K562 (cell line): ENCODE results near the gene EIF5. TPM values are rescaled to one million over a fixed set of nuclear protein-coding genes. Genes with fewer than 3 reads are reported as not detected.

Experiments used
- ATAC-seq: fragments of 200-7000 bp; cut with Tn5 transposase; 3 replicates; pipeline ENCODE4 v1.9.1; 2020; ENCODE audit warnings: moderate library complexity
- BruUV-seq: library from RNA; stranded (reverse); fragments of 400-500 nt; replicated peaks from 2 replicates; lab custom pipeline; 2021; lab: Mats Ljungman, UMichigan
- CTCF ChIA-PET: fragments of 300-600 bp; formaldehyde crosslinking; extraction: SDS; loops from one replicate; lab custom pipeline; 2021; ENCODE audit warnings: low intra/inter-chr PET ratio; lab: Yijun Ruan, JAX
- POLR2A ChIA-PET: fragments of 300-600, 350-650 bp; sonication (Branson Sonifier 250); formaldehyde crosslinking; extraction: SDS; loops from one replicate; lab custom pipeline; 2021; ENCODE audit warnings: antibody characterized with exemption, inconsistent platforms; lab: Yijun Ruan, JAX
- DNase-seq, 4 experiments: peaks; one replicate each; pipeline versions ENCODE4 v3.0.0 to v3.0.0-alpha.2; 2011 to 2018; ENCODE audit warnings: low spot score in 3 of 4, mixed read lengths in 3 of 4; ENCODE audit errors: extremely low read depth in 1 of 4
- FAIRE-seq: peaks from 2 replicates; lab custom pipeline; 2011; peaks lifted over from hg19 to GRCh38; lab: Jason Lieb, UNC
- H2AFZ ChIP-seq: 2 replicates; pipeline ENCODE4 v1.6.0; 2011; ENCODE audit warnings: low read depth, low read length, control low read depth, inconsistent platforms
- H3K27ac ChIP-seq: fragments of 200-600 bp; 3 replicates; pipeline ENCODE4 v1.8.0; 2011; ENCODE audit warnings: low read depth, mild to moderate bottlenecking, control low read depth, inconsistent platforms, low read length, moderate library complexity, mixed read lengths; ENCODE audit errors: extremely low read depth
- H3K27me3 ChIP-seq, 2 experiments: fragments of 300-600 bp in 1 of 2; 2 replicates in 1 of 2; 3 replicates in 1 of 2; pipeline versions ENCODE4 v1.6.0 to v1.8.0; 2011; ENCODE audit warnings: inconsistent platforms in 2 of 2, low read length in 2 of 2, mild to moderate bottlenecking in 1 of 2, mixed read lengths in 1 of 2, moderate library complexity in 1 of 2; ENCODE audit not compliant: control insufficient read depth in 2 of 2, insufficient read depth in 2 of 2
- H3K36me3 ChIP-seq: fragments of 300-600 bp; 3 replicates; pipeline ENCODE4 v1.8.0; 2011; ENCODE audit warnings: mild to moderate bottlenecking, low read length, inconsistent platforms; ENCODE audit not compliant: control insufficient read depth, insufficient read depth
- H3K4me1 ChIP-seq, 2 experiments: fragments of 200-600 bp in 1 of 2; replicated peaks in 1 of 2; 2 replicates in 1 of 2; 3 replicates in 1 of 2; pipeline versions ENCODE4 v1.5.1 to v1.8.0; 2011; ENCODE audit warnings: inconsistent platforms in 2 of 2, low read length in 2 of 2, mild to moderate bottlenecking in 1 of 2, mixed read lengths in 1 of 2, moderate library complexity in 1 of 2; ENCODE audit not compliant: control insufficient read depth in 2 of 2, insufficient read depth in 2 of 2
- H3K4me2 ChIP-seq: 2 replicates; pipeline ENCODE4 v1.6.1; 2011; ENCODE audit warnings: low read length, control low read depth, inconsistent platforms, mixed read lengths; ENCODE audit not compliant: insufficient read depth
- H3K4me3 ChIP-seq: fragments of 200-600 bp; sonication (generic), shearing (Covaris generic); 2 replicates; pipeline ENCODE4 v1.5.1; 2016; ENCODE audit warnings: control low read depth, inconsistent platforms
- H3K79me2 ChIP-seq: fragments of 200-600 bp; 3 replicates; pipeline ENCODE4 v1.8.0; 2011; ENCODE audit warnings: low read length, inconsistent platforms; ENCODE audit not compliant: control insufficient read depth, insufficient read depth
- H3K9ac ChIP-seq, 2 experiments: 2 replicates each; pipeline versions ENCODE4 v1.6.0 to v1.6.1; 2011; ENCODE audit warnings: low read depth in 2 of 2, low read length in 2 of 2, control low read depth in 1 of 2, inconsistent platforms in 1 of 2, mild to moderate bottlenecking in 1 of 2, mixed read lengths in 1 of 2; ENCODE audit not compliant: insufficient read depth in 1 of 2
- H3K9me1 ChIP-seq: one replicate; pipeline ENCODE4 v1.6.0; 2011; ENCODE audit warnings: inconsistent platforms, mild to moderate bottlenecking, low read length, moderate library complexity; ENCODE audit not compliant: control insufficient read depth, insufficient read depth
- H3K9me3 ChIP-seq: replicated peaks from 2 replicates; pipeline ENCODE4 v1.5.1; 2011; ENCODE audit warnings: low read depth, low read length, inconsistent platforms; ENCODE audit not compliant: control insufficient read depth, insufficient read depth
- H4K20me1 ChIP-seq: replicated peaks from 2 replicates; pipeline ENCODE4 v1.6.1; 2011; ENCODE audit warnings: low read length, inconsistent platforms, mixed read lengths; ENCODE audit not compliant: control insufficient read depth, insufficient read depth
- ARHGAP35 ChIP-seq: fragments of 450-650 bp; IDR thresholded peaks from 2 replicates; pipeline ENCODE4 v1.6.1; 2018; ENCODE audit not compliant: partially characterized antibody
- BCOR ChIP-seq: fragments of 450-650 bp; IDR thresholded peaks from 2 replicates; pipeline ENCODE4 v1.6.1; 2016
- CREB1 ChIP-seq, 2 experiments: sonication (generic) in 1 of 2; formaldehyde crosslinking in 1 of 2; IDR thresholded peaks; 2 replicates each; pipeline versions ENCODE4 v1.6.1 to v1.8.0; 2012 to 2022; ENCODE audit warnings: inconsistent platforms in 1 of 2, mild to moderate bottlenecking in 1 of 2, missing genetic modification reagents in 1 of 2, moderate library complexity in 1 of 2
- CREM ChIP-seq: IDR thresholded peaks from 2 replicates; pipeline ENCODE4 v1.6.1; 2014; ENCODE audit warnings: antibody characterized with exemption, low read depth
- FOXO4 ChIP-seq: fragments of 450-650 bp; formaldehyde crosslinking; IDR thresholded peaks from 2 replicates; pipeline ENCODE4 v1.4.0; 2020; ENCODE audit warnings: mild to moderate bottlenecking, moderate library complexity
- KAT7 ChIP-seq: sonication (generic); formaldehyde crosslinking; IDR thresholded peaks from 2 replicates; pipeline ENCODE4 v1.8.0; 2022; ENCODE audit warnings: missing genetic modification reagents, mild to moderate bottlenecking, borderline replicate concordance
- KLF1 ChIP-seq: fragments of 450-650 bp; IDR thresholded peaks from 2 replicates; pipeline ENCODE4 v1.6.1; 2016; ENCODE audit warnings: missing genetic modification characterization, missing compliant biosample characterization
- KLF13 ChIP-seq: fragments of 450-650 bp; IDR thresholded peaks from 2 replicates; pipeline ENCODE4 v1.6.1; 2016; ENCODE audit warnings: missing genetic modification characterization, low read depth, mild to moderate bottlenecking, missing compliant biosample characterization, moderate library complexity, borderline replicate concordance
- MTA1 ChIP-seq: fragments of 450-650 bp; IDR thresholded peaks from 2 replicates; pipeline ENCODE4 v1.6.1; 2017; ENCODE audit warnings: borderline replicate concordance
- PATZ1 ChIP-seq: fragments of 250-450 bp; sonication (Bioruptor Pico); IDR thresholded peaks from 2 replicates; pipeline ENCODE4 v1.5.0; 2020; ENCODE audit warnings: mild to moderate bottlenecking, borderline replicate concordance
- ZBTB26 ChIP-seq: fragments of 450-650 bp; formaldehyde crosslinking; IDR thresholded peaks from 2 replicates; pipeline ENCODE4 v1.4.0; 2022; ENCODE audit warnings: missing genetic modification characterization
- ZNF23 ChIP-seq: fragments of 250-450 bp; sonication (Bioruptor Pico); IDR thresholded peaks from 2 replicates; pipeline ENCODE4 v1.4.0; 2020; ENCODE audit warnings: mild to moderate bottlenecking
- ZNF609 ChIP-seq: sonication (generic); formaldehyde crosslinking; IDR thresholded peaks from 2 replicates; pipeline ENCODE4 v1.8.1; 2023; ENCODE audit warnings: missing genetic modification reagents, mild to moderate bottlenecking, borderline replicate concordance
- WGBS: fragments of 100-300 bp; shearing (Covaris generic); methylation state at CpG from one replicate; pipeline ENCODE4 v1.1.6; 2016; ENCODE audit warnings: low coverage, mixed read lengths; ENCODE audit not compliant: insufficient coverage; ENCODE audit errors: missing lambda C conversion rate; 5-methylcytosine and 5-hydroxymethylcytosine counted together
- in situ Hi-C: fragments of 300-500 bp; cut with MboI; formaldehyde crosslinking; loops from 4 replicates; pipeline ENCODE4 v1.15.0; 2018; ENCODE audit warnings: inconsistent platforms, mixed read lengths
- intact Hi-C: fragments of 100-400 bp; cut with micrococcal nuclease; formaldehyde crosslinking; loops from 2 replicates; pipeline ENCODE4 v1.14.2; 2022
- polyA plus RNA-seq, 8 experiments: library from polyadenylated mRNA; depleted of rRNA in 4 of 8; stranded (reverse) in 5 of 8; unstranded in 3 of 8; fragments of >200 nt; fragmentation: Nextera tagmentation in 2 of 8; fragmentation: Illumina TruSeq in 1 of 8; extraction: Ambion mirVana in 2 of 8; extraction: Trizol in 1 of 8; gene quantifications; 2 replicates each; pipeline versions ENCODE4 v1.2.1 to v1.2.3, GENCODE V29; 2011 to 2014; ENCODE audit warnings: inconsistent platforms in 1 of 8, missing spikeins in 1 of 8
- total RNA-seq, 7 experiments: library from RNA; depleted of rRNA in 6 of 7; stranded (reverse); fragments of >200 nt in 6 of 7; fragmentation: Illumina TruSeq in 2 of 7; extraction: Trizol in 2 of 7; gene quantifications; 2 replicates each; pipeline versions ENCODE4 v1.2.1 to v1.2.3, GENCODE V29; 2011 to 2021; ENCODE audit warnings: low replicate concordance in 1 of 7

Gene EIF5
- total and polyA plus RNA-seq, 9 of the 15 experiments (the other 6 are each of a cell fraction or from before 2014, with no cell fraction given) = 92.7 to 442 (median 190) TPM

- no peak overlapping the region for H3K9ac ChIP-seq
- intact Hi-C loops = loop anchor here (5.0 to 10.0 kb wide), 3 partner anchors 35 to 133 kb away; partner anchors contain the start of genes CKB and TRMT61A
- no peaks in the 10 kb centered on the region for H3K27me3 ChIP-seq
- no peak for ATAC-seq
- peaks cover 13% of the 10 kb centered on the region for H4K20me1 ChIP-seq
- POLR2A ChIA-PET = interaction anchor here (1.4 to 1.5 kb wide), 2 partner anchors 52 to 58 kb away, joined by 3 to 5 read pairs; partner anchors contain the start of gene EIF5
- no peak for DNase-seq
- BruUV-seq = no TSS peak
- H3K27ac ChIP-seq = no peak overlapping the region
- no peaks in the 10 kb centered on the region; the same call in 1 of the 2 replicates for H3K9me3 ChIP-seq
- peaks cover 11 to 30% of the 10 kb centered on the region in 2 experiments for H3K4me1 ChIP-seq
- CTCF ChIA-PET = no interaction called here
- FAIRE-seq = no peak
- 86% methylated on average over 4 of the region's 5 CpGs for WGBS
- H3K36me3 ChIP-seq = peaks cover 8% of the 10 kb centered on the region; the same call in 2 of the 3 replicates
- H2AFZ ChIP-seq = no peak overlapping the region
- no peak overlapping the region for H3K4me3 ChIP-seq
- no peak overlapping the region for H3K4me2 ChIP-seq
- H3K9me1 ChIP-seq = no peaks in the 10 kb centered on the region
- in situ Hi-C loops = no loop called here
- peaks cover 94% of the 10 kb centered on the region for H3K79me2 ChIP-seq
- TF ChIP-seq CREB1 (IDR thresholded peaks at IDR 0.05) = no peak
- TF ChIP-seq CREB1 (CRISPR knock-in tag; IDR thresholded peaks at IDR 0.05) = no peak
- no peak for TF ChIP-seq CREM
- TF ChIP-seq ZBTB26 (CRISPR knock-in tag) = no peak
- no peak for TF ChIP-seq KLF1 (tag)
- TF ChIP-seq KLF13 (tag) = no peak
- TF ChIP-seq ARHGAP35 = no peak
- no peak for TF ChIP-seq ZNF609 (CRISPR knock-in tag)
- TF ChIP-seq BCOR = no peak
- TF ChIP-seq MTA1 = no peak
- no peak for TF ChIP-seq ZNF23 (CRISPR knock-in tag)
- TF ChIP-seq FOXO4 = no peak
- no peak for TF ChIP-seq PATZ1 (CRISPR knock-in tag)
- no peak for TF ChIP-seq KAT7 (CRISPR knock-in tag)
Observed at GRCh38 chr14:103392106-103392505, 58.1 kb downstream of the EIF5 start.
